HEK293T (cell line): ENCODE data around the gene ABCG4.

Experiments
- CTBP1 ChIP-seq: fragments of 450-650 bp; IDR thresholded peaks from 2 replicates; pipeline ENCODE4 v1.6.1; 2016; ENCODE audit warnings: borderline replicate concordance
- FOXA1 ChIP-seq: fragments of 450-650 bp; IDR thresholded peaks from 2 replicates; pipeline ENCODE4 v1.6.1; 2016; ENCODE audit warnings: mild to moderate bottlenecking
- L3MBTL2 ChIP-seq: fragments of 450-650 bp; conservative IDR thresholded peaks from 2 replicates; pipeline ENCODE4 v1.6.1; 2016; ENCODE audit warnings: mild to moderate bottlenecking
- LEF1 ChIP-seq: fragments of 450-650 bp; IDR thresholded peaks from 2 replicates; pipeline ENCODE4 v1.6.1; 2017; ENCODE audit warnings: mild to moderate bottlenecking, borderline replicate concordance
- NFRKB ChIP-seq: fragments of 450-650 bp; IDR thresholded peaks from 2 replicates; pipeline ENCODE4 v1.6.1; 2016; ENCODE audit warnings: mild to moderate bottlenecking, moderate library complexity
- PKNOX1 ChIP-seq: fragments of 450-650 bp; IDR thresholded peaks from 2 replicates; pipeline ENCODE4 v1.6.1; 2016
- SP1 ChIP-seq: fragments of 450-650 bp; IDR thresholded peaks from 2 replicates; pipeline ENCODE4 v1.6.1; 2017

- TF ChIP-seq CTBP1 (no peak), FOXA1 (no peak), SP1 (no peak), NFRKB (no peak), LEF1 (no peak), PKNOX1 (no peak), L3MBTL2 (no peak)
These were observed 41.2 kb upstream of the ABCG4 start for GRCh38 chr11:119107538-119108145.
